ENCODE results near the gene ZCCHC17.

Gene ZCCHC17

DNA sequence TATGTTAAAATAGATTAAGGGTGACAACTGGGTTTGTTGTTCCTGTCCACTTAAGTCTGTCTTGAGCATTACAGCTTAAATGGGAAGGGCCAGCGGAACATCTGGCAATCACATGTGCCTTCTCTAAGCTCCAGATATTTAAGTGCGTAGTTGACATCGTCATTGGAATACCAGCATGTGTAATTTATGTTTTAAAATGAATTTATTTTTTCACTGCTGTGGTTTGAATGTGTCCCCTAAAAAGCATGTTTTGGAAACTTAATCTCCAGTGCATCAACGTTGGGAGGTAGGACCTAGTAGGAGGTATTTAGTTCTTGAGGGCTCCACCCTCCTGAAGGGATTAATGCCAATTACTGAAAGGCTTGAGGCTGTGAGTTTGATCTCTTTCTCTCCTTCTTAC lies 13.4 kb downstream of the ZCCHC17 start:
- TF ChIP-seq POLR2A (IDR thresholded peaks at IDR 0.05; ENCODE audit: low read depth, low read length) (no peak), TAF1 (IDR thresholded peaks at IDR 0.05; ENCODE audit: borderline replicate concordance, low read depth, low read length) (no peak), POLR2AphosphoS5 (IDR thresholded peaks at IDR 0.05; ENCODE audit: low read depth, low read length) (no peak)
- DNase-seq (ENCODE audit: insufficient read length) (no peak), FAIRE-seq (no peak)

GRCh38 chr1:31315902-31316301 lies 19.1 kb downstream of the ZCCHC17 start:
- DNase-seq (ENCODE audit: insufficient read length), result no peak
- TF ChIP-seq POLR2AphosphoS5 (IDR thresholded peaks at IDR 0.05; ENCODE audit: low read depth, low read length), result no peak
- TF ChIP-seq POLR2A (IDR thresholded peaks at IDR 0.05; ENCODE audit: low read depth, low read length), result no peak
- no peak for TF ChIP-seq TAF1 (IDR thresholded peaks at IDR 0.05; ENCODE audit: borderline replicate concordance, low read depth, low read length)
- no peak for FAIRE-seq

DNA sequence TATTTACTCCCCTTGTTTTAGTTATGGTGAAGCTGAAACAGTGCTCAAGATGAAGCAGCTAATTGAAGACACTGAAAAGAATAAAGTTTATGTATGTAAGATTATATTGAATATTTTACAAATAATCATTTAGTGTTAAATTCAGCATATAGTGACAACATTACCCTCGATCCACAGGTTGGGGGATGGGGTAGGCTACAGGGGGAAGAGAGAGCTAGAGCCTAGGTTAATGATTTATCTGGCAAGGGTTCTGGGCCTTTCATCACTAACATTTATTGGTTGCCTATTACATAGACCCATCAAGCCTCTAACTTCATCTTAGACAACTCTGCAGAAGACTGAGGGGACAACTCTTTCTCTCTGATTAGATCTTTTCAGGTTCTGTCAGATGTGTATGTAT lies 21.3 kb downstream of the ZCCHC17 start:
- DNase-seq (ENCODE audit: insufficient read length), result no peak
- no peak for FAIRE-seq

GRCh38 chr1:31324093-31324492 lies 27.3 kb downstream of the ZCCHC17 start:
- DNase-seq (ENCODE audit: insufficient read length) (no peak), FAIRE-seq (no peak)
- TF ChIP-seq POLR2A (IDR thresholded peaks at IDR 0.05; ENCODE audit: low read depth, low read length), result no peak
- no peak for TF ChIP-seq TAF1 (IDR thresholded peaks at IDR 0.05; ENCODE audit: borderline replicate concordance, low read depth, low read length)
- no peak for TF ChIP-seq POLR2AphosphoS5 (IDR thresholded peaks at IDR 0.05; ENCODE audit: low read depth, low read length)

More for the DNA sequence above, 21.3 kb downstream of the ZCCHC17 start:
- TF ChIP-seq POLR2AphosphoS5 (IDR thresholded peaks at IDR 0.05; ENCODE audit: low read depth, low read length) (no peak), TAF1 (IDR thresholded peaks at IDR 0.05; ENCODE audit: borderline replicate concordance, low read depth, low read length) (no peak)

DNA sequence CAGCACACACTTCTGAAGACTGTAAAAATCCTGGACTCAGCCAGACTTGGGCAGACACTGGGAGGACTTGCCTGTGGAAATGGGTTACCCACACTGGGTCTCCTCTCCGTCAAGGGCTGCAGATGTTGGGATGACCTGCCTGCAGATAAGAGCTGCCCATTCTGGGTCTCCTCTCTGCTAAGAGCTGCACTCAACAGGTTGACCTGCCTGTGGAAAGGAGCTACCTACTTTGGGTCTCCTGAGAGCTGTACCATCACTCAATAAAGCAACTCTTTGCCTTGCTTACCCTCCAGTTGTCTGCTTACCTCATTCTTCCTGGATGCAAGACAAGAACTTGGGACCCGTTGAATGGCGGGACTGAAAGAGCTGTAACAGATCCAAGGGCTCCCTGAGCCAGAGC lies 28.2 kb downstream of the ZCCHC17 start:
- TF ChIP-seq POLR2A (IDR thresholded peaks at IDR 0.05; ENCODE audit: low read depth, low read length), result no peak
- TF ChIP-seq TAF1 (IDR thresholded peaks at IDR 0.05; ENCODE audit: borderline replicate concordance, low read depth, low read length), result no peak
- TF ChIP-seq POLR2AphosphoS5 (IDR thresholded peaks at IDR 0.05; ENCODE audit: low read depth, low read length), result no peak

DNA sequence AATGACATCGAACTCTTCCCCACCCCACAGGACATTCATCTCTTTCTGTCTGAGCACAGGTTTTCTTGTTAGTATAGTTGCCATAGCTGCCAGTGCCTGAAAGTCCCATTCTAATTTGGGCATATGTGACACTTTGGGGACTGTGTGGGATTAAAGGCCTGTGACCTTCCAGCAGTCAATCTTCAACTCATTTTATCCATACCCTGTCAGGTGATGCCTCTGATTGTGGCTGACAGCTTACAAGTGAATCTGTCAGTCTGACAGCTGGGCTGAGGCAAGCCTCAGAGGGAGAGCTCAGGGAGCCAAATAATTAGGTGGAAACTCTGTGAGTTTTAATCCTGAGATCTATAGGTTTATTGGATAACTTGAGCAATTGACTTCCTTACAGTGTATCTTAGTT lies 29.6 kb downstream of the ZCCHC17 start:
- no peak for DNase-seq (ENCODE audit: insufficient read length)
- FAIRE-seq, result no peak
- TF ChIP-seq POLR2A (IDR thresholded peaks at IDR 0.05; ENCODE audit: low read depth, low read length), result no peak
- TF ChIP-seq TAF1 (IDR thresholded peaks at IDR 0.05; ENCODE audit: borderline replicate concordance, low read depth, low read length), result no peak
- TF ChIP-seq POLR2AphosphoS5 (IDR thresholded peaks at IDR 0.05; ENCODE audit: low read depth, low read length), result no peak

More for the DNA sequence above, 28.2 kb downstream of the ZCCHC17 start:
- FAIRE-seq (no peak), DNase-seq (ENCODE audit: insufficient read length) (no peak)

DNA sequence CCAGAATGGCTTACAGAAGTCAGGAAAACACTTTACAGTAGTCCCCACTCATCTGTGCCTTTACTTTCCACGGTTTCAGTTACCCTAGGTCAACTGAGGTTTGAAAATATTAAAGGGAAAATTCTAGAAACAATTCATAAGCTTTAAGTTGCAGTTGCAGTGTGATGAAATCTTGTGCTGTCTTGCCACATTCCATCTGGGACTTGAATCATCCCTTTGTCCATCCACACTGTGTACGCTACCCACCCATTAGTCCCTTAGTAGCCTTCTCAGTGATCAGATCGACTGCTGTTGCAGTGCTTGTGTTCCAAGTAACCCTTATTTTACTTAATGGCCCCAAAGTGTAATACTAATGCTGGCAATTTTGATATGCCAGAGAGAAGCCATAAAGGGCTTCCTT lies 30.5 kb downstream of the ZCCHC17 start:
- no peak for TF ChIP-seq POLR2AphosphoS5 (IDR thresholded peaks at IDR 0.05; ENCODE audit: low read depth, low read length)
- no peak for TF ChIP-seq POLR2A (IDR thresholded peaks at IDR 0.05; ENCODE audit: low read depth, low read length)
- no peak for TF ChIP-seq TAF1 (IDR thresholded peaks at IDR 0.05; ENCODE audit: borderline replicate concordance, low read depth, low read length)
- DNase-seq (ENCODE audit: insufficient read length), result no peak
- no peak for FAIRE-seq

DNA sequence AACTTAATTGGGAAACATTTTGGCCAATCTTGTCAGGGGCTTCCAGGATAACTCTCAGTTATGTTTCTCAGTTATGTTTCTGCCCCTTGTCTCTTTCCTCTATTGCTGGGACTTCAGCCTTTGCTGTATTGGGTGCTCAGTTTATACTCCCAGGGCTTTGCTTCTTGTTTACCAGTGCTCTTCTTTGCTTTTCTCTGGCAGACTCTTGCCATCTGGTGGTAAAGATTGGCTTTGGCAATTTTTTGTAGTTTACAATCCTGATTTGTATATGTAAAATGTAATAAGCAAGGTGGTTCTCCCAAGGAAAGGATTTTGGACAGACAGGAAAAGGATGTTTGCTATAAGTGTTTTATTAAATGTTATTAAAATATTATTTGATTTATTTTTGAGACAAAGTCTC lies 38.2 kb downstream of the ZCCHC17 start:
- no peak for FAIRE-seq
- TF ChIP-seq TAF1 (IDR thresholded peaks at IDR 0.05; ENCODE audit: borderline replicate concordance, low read depth, low read length) (no peak), POLR2A (IDR thresholded peaks at IDR 0.05; ENCODE audit: low read depth, low read length) (no peak), POLR2AphosphoS5 (IDR thresholded peaks at IDR 0.05; ENCODE audit: low read depth, low read length) (no peak)
- DNase-seq (ENCODE audit: insufficient read length), result no peak

GRCh38 chr1:31336687-31337467 lies 40.0 kb downstream of the ZCCHC17 start:
- no peak for FAIRE-seq
- TF ChIP-seq POLR2AphosphoS5 (IDR thresholded peaks at IDR 0.05; ENCODE audit: low read depth, low read length), result no peak
- TF ChIP-seq TAF1 (IDR thresholded peaks at IDR 0.05; ENCODE audit: borderline replicate concordance, low read depth, low read length), result no peak
- no peak for TF ChIP-seq POLR2A (IDR thresholded peaks at IDR 0.05; ENCODE audit: low read depth, low read length)

GRCh38 chr1:31344503-31344902 lies 47.7 kb downstream of the ZCCHC17 start:
- DNase-seq (ENCODE audit: insufficient read length), result no peak
- FAIRE-seq, result no peak

More at GRCh38 chr1:31336687-31337467, 40.0 kb downstream of the ZCCHC17 start:
- no peak for DNase-seq (ENCODE audit: insufficient read length)

GRCh38 chr1:31345635-31346034 lies 48.8 kb downstream of the ZCCHC17 start:
- FAIRE-seq (no peak), DNase-seq (ENCODE audit: insufficient read length) (no peak)
- no peak for TF ChIP-seq TAF1 (IDR thresholded peaks at IDR 0.05; ENCODE audit: borderline replicate concordance, low read depth, low read length)
- TF ChIP-seq POLR2AphosphoS5 (IDR thresholded peaks at IDR 0.05; ENCODE audit: low read depth, low read length), result no peak
- no peak for TF ChIP-seq POLR2A (IDR thresholded peaks at IDR 0.05; ENCODE audit: low read depth, low read length)

More at GRCh38 chr1:31344503-31344902, 47.7 kb downstream of the ZCCHC17 start:
- TF ChIP-seq POLR2A (IDR thresholded peaks at IDR 0.05; ENCODE audit: low read depth, low read length) (no peak), POLR2AphosphoS5 (IDR thresholded peaks at IDR 0.05; ENCODE audit: low read depth, low read length) (no peak), TAF1 (IDR thresholded peaks at IDR 0.05; ENCODE audit: borderline replicate concordance, low read depth, low read length) (no peak)

DNA sequence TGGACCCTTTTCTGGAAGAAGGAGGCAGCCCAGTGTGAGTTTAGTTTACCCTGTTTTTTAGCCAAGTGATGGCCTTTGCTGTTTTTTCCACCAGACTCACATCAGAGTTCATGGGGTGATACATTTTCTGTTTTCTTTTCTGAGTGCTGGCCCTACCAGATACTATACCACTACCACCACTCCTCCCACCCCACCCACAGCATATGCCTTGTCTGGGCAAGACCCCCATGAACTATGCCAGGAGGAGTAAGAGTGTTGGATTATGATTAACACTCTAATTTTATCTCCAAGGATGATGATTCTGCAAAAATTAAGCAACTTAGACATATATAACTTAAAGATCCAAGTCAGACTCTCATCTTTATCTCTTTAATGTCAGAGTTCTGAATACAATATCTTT lies 50.0 kb downstream of the ZCCHC17 start:
- FAIRE-seq (no peak), DNase-seq (ENCODE audit: insufficient read length) (no peak)
- TF ChIP-seq POLR2A (IDR thresholded peaks at IDR 0.05; ENCODE audit: low read depth, low read length) (no peak), POLR2AphosphoS5 (IDR thresholded peaks at IDR 0.05; ENCODE audit: low read depth, low read length) (no peak), TAF1 (IDR thresholded peaks at IDR 0.05; ENCODE audit: borderline replicate concordance, low read depth, low read length) (no peak)
